Thymus (tissue), 11 donors: ENCODE results near the gene NABP2. TPM values are rescaled to one million over a fixed set of nuclear protein-coding genes. Genes with fewer than 3 reads are reported as not detected.

Experiments used
- DNase-seq, 9 donors: peaks; one replicate each; pipeline ENCODE4 v3.0.0-alpha.2; 2013; ENCODE audit warnings: low spot score in 9 of 9, low read depth in 6 of 9, missing footprints in 1 of 9
- H3K27ac ChIP-seq, 2 donors: one replicate each; pipeline ENCODE4 v1.5.1; 2013; ENCODE audit warnings: control low read depth in 1 of 2, low read depth in 1 of 2, low read length in 1 of 2, mild to moderate bottlenecking in 1 of 2, moderate library complexity in 1 of 2
- H3K27me3 ChIP-seq, 2 donors: one replicate each; pipeline ENCODE4 v1.5.1; 2013; ENCODE audit warnings: low read length in 1 of 2; ENCODE audit not compliant: control insufficient read depth in 2 of 2, insufficient read depth in 1 of 2
- H3K36me3 ChIP-seq, 2 donors: one replicate each; pipeline ENCODE4 v1.5.1; 2013; ENCODE audit warnings: low read length in 1 of 2, mild to moderate bottlenecking in 1 of 2, moderate library complexity in 1 of 2; ENCODE audit not compliant: control insufficient read depth in 2 of 2, insufficient read depth in 2 of 2
- H3K4me1 ChIP-seq, 2 donors: one replicate each; pipeline ENCODE4 v1.5.1; 2013; ENCODE audit warnings: low read length in 2 of 2; ENCODE audit not compliant: control insufficient read depth in 2 of 2, insufficient read depth in 2 of 2
- H3K4me3 ChIP-seq, 2 donors: one replicate each; pipeline ENCODE4 v1.5.1; 2013; ENCODE audit warnings: low read length in 2 of 2, control low read depth in 1 of 2, mild to moderate bottlenecking in 1 of 2
- H3K9me3 ChIP-seq, 2 donors: one replicate each; pipeline ENCODE4 v1.5.1; 2013; ENCODE audit warnings: low read length in 1 of 2, mild to moderate bottlenecking in 1 of 2; ENCODE audit not compliant: control insufficient read depth in 2 of 2, insufficient read depth in 1 of 2
- WGBS: extraction: QIAGEN DNeasy Blood & Tissue Kit; methylation state at CpG from one replicate; pipeline ENCODE4 v1.1.7; 2013; 5-methylcytosine and 5-hydroxymethylcytosine counted together
- polyA plus RNA-seq: library from polyadenylated mRNA; stranded (reverse); fragments of 200-250 nt; gene quantifications from one replicate; pipeline ENCODE4 v1.2.3, GENCODE V29; 2013
- total RNA-seq: library from RNA; stranded (reverse); fragments of 120-200 nt; gene quantifications from one replicate; pipeline ENCODE4 v1.2.4, GENCODE V29; 2013
- donor health status: healthy.

The NABP2 gene
- total and polyA plus RNA-seq, 2 donors = 16.0 to 21.6 TPM

- no peak for DNase-seq
- Histone ChIP-seq H3K27me3 (no peaks in the 10 kb centered on the region), H3K4me3 (no peak overlapping the region), H3K36me3 (peaks cover 39 to 54% of the 10 kb centered on the region in 2 donors), H3K4me1 (no peaks in the 10 kb centered on the region), H3K9me3 (no peaks in the 10 kb centered on the region), H3K27ac (no peak overlapping the region)
Measured at GRCh38 chr12:56205445-56205844, 18.7 kb upstream of the NABP2 start.

GRCh38 chr12:56206452-56207166 lies 17.5 kb upstream of the NABP2 start:
- H3K27ac ChIP-seq = no peak overlapping the region
- DNase-seq = peak in 1 of 9 donors; percentile 41
- no peaks in the 10 kb centered on the region for H3K9me3 ChIP-seq
- H3K27me3 ChIP-seq = no peaks in the 10 kb centered on the region
- peaks cover 41 to 64% of the 10 kb centered on the region in 2 donors for H3K36me3 ChIP-seq
- H3K4me1 ChIP-seq = no peaks in the 10 kb centered on the region
- H3K4me3 ChIP-seq = no peak overlapping the region
- 91% methylated on average over 14 of the region's 14 CpGs for WGBS

- 97% methylated on average over 6 of the region's 6 CpGs for WGBS
- no peak for DNase-seq
- Histone ChIP-seq H3K4me1 (no peaks in the 10 kb centered on the region), H3K9me3 (no peaks in the 10 kb centered on the region), H3K27me3 (no peaks in the 10 kb centered on the region), H3K36me3 (peaks cover 51 to 78% of the 10 kb centered on the region in 2 donors), H3K27ac (no peak overlapping the region), H3K4me3 (no peak overlapping the region)
Measured at GRCh38 chr12:56208006-56208405, 16.1 kb upstream of the NABP2 start.

- H3K27me3 ChIP-seq = no peaks in the 10 kb centered on the region
- H3K4me1 ChIP-seq = no peaks in the 10 kb centered on the region
- H3K36me3 ChIP-seq = peaks cover 60 to 72% of the 10 kb centered on the region in 2 donors
- DNase-seq = no peak
- H3K9me3 ChIP-seq = no peaks in the 10 kb centered on the region
- 98% methylated on average over 1 of the region's 1 CpG for WGBS
- no peak overlapping the region for H3K27ac ChIP-seq
- H3K4me3 ChIP-seq = no peak overlapping the region
Measured at GRCh38 chr12:56212361-56212760, 11.8 kb upstream of the NABP2 start.

GRCh38 chr12:56213878-56214277 lies 10.3 kb upstream of the NABP2 start:
- H3K36me3 ChIP-seq = peaks cover 51 to 59% of the 10 kb centered on the region in 2 donors

GRCh38 chr12:56216461-56216860 lies 7.7 kb upstream of the NABP2 start:
- WGBS = 98% methylated on average over 3 of the region's 3 CpGs
- Histone ChIP-seq H3K36me3 (peaks cover 36 to 39% of the 10 kb centered on the region in 2 donors), H3K9me3 (no peaks in the 10 kb centered on the region), H3K27me3 (no peaks in the 10 kb centered on the region), H3K27ac (no peak overlapping the region), H3K4me3 (no peak overlapping the region), H3K4me1 (peaks cover 6 to 14% of the 10 kb centered on the region in 2 donors)
- DNase-seq = no peak

More at GRCh38 chr12:56213878-56214277, 10.3 kb upstream of the NABP2 start:
- no peaks in the 10 kb centered on the region for H3K4me1 ChIP-seq
- no peak overlapping the region for H3K27ac ChIP-seq
- WGBS = 98% methylated on average over 5 of the region's 5 CpGs
- H3K9me3 ChIP-seq = no peaks in the 10 kb centered on the region
- H3K4me3 ChIP-seq = no peak overlapping the region
- H3K27me3 ChIP-seq = no peaks in the 10 kb centered on the region
- DNase-seq = no peak

- no peak for DNase-seq
- Histone ChIP-seq H3K36me3 (peaks cover 9 to 12% of the 10 kb centered on the region in 2 donors), H3K9me3 (peaks cover 0 to 6% of the 10 kb centered on the region in 2 donors), H3K27me3 (no peaks in the 10 kb centered on the region), H3K4me1 (peaks cover 14 to 37% of the 10 kb centered on the region in 2 donors), H3K4me3 (no peak overlapping the region), H3K27ac (no peak overlapping the region)
- 97% methylated on average over 9 of the region's 9 CpGs for whole genome bisulfite sequencing
Measured at GRCh38 chr12:56219840-56220239, 4.3 kb upstream of the NABP2 start.

GRCh38 chr12:56220611-56221231 lies 3.4 kb upstream of the NABP2 start:
- Histone ChIP-seq H3K27ac (peak overlapping the region; percentile 60 to 87), H3K27me3 (no peaks in the 10 kb centered on the region), H3K9me3 (peaks cover 0 to 6% of the 10 kb centered on the region in 2 donors), H3K36me3 (peaks cover 6 to 7% of the 10 kb centered on the region in 2 donors), H3K4me3 (peak overlapping the region; percentile 74 to 95), H3K4me1 (peaks cover 14 to 38% of the 10 kb centered on the region in 2 donors)
- WGBS = 4% methylated on average over 10 of the region's 10 CpGs
- peak in 2 of 9 donors; percentile 13 to 22 for DNase-seq

GRCh38 chr12:56221232-56221756 lies 2.8 kb upstream of the NABP2 start:
- peaks cover 3 to 4% of the 10 kb centered on the region in 2 donors for H3K36me3 ChIP-seq
- peaks cover 0 to 6% of the 10 kb centered on the region in 2 donors for H3K9me3 ChIP-seq
- H3K4me1 ChIP-seq = peaks cover 14 to 38% of the 10 kb centered on the region in 2 donors
- DNase-seq = no peak
- peak overlapping the region; percentile 87 to 98 for H3K27ac ChIP-seq
- H3K4me3 ChIP-seq = peak overlapping the region; percentile 74 to 95
- WGBS = under 1% methylated on average over 21 of the region's 21 CpGs
- no peaks in the 10 kb centered on the region for H3K27me3 ChIP-seq
